Activated CD4-positive, alpha-beta memory T cell treated with anti-CD3 and anti-CD28 coated beads, Interleukin-2, amount 10 ng/mL, durations not matched to agents 7 days and 5 days (primary cell): ENCODE results near the gene TNFRSF6B. TPM values are rescaled to one million over a fixed set of nuclear protein-coding genes. Genes with fewer than 3 reads are reported as not detected.
A peak's percentile ranks its signal among the peaks of the same experiment; 100 is the strongest.

ENCODE experiments used
- CTCF ChIA-PET: fragments of 350-600 bp; sonication (Branson Sonifier 250); formaldehyde crosslinking; loops from one replicate; lab custom pipeline; 2021; ENCODE audit warnings: antibody characterized with exemption, inconsistent platforms; lab: Charles Lee
- POLR2A ChIA-PET: fragments of 350-600 bp; sonication (Branson Sonifier 250); formaldehyde crosslinking; loops from one replicate; lab custom pipeline; 2021; ENCODE audit warnings: antibody characterized with exemption; lab: Charles Lee
- DNase-seq: peaks from one replicate; pipeline ENCODE4 v3.0.0-alpha.2; 2020
- H3K27ac Mint-ChIP-seq: one replicate; pipeline ENCODE4 v1.8.0; 2021; ENCODE audit warnings: mild to moderate bottlenecking, mixed read lengths
- H3K27me3 Mint-ChIP-seq: one replicate; pipeline ENCODE4 v1.8.0; 2021; ENCODE audit warnings: mixed read lengths
- H3K36me3 Mint-ChIP-seq: one replicate; pipeline ENCODE4 v1.8.0; 2021; ENCODE audit warnings: low read depth, mixed read lengths
- H3K4me1 Mint-ChIP-seq: one replicate; pipeline ENCODE4 v1.8.0; 2021; ENCODE audit warnings: mixed read lengths
- H3K4me3 Mint-ChIP-seq: one replicate; pipeline ENCODE4 v1.8.0; 2021; ENCODE audit warnings: mild to moderate bottlenecking, mixed read lengths
- H3K9me3 Mint-ChIP-seq: one replicate; pipeline ENCODE4 v1.8.0; 2021; ENCODE audit warnings: mixed read lengths
- total RNA-seq, 2 experiments: library from RNA; stranded (reverse); gene quantifications; one replicate each; pipeline ENCODE4 v1.2.3, GENCODE V29; 2021

TNFRSF6B gene
- total RNA-seq, 2 experiments from 2014 or later = not detected

DNA sequence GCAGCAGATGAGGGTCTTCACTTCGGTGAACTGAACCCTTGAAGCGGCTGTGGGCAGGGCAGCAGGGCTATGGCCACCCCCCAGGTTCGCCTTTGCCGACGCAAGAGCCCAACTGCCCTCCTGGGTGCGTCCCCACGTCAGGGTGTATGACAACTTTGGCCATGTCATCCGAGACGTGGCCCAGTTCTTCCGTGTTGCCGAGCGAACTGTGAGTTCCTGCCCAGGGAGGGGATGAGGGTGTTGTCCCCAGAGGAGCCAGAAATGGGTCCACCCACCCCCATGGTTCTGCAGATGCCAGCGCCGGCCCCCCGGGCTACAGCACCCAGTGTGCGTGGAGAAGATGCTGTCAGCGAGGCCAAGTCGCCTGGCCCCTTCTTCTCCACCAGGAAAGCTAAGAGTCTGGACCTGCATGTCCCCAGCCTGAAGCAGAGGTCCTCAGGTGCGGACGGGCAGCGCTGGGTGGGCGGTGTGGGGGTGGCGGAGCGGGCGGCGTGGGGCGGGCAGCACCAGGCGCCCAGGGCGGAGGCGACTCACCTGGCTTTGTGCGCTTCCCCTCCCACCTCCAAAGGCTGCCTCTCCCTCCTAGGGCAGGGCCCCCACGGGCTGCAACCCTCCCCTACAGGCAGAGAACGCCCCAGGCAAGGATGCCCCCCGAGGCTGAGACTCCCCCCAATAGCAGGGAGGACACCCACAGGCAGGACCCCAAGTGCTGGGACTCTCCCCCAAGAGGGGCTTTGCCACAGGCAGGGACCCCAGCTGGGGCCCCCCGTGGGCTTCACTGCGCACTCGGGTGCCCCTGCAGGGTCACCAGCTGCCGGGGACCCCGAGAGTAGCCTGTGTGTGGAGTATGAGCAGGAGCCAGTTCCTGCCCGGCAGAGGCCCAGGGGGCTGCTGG lies 6.2 kb upstream of the TNFRSF6B start:
- H3K4me3 Mint-ChIP-seq = no peak overlapping the region
- ChIA-PET POLR2A (no interaction called here), CTCF (interaction anchor here (0.6 kb wide), 1 partner anchor 13 kb away, joined by 3 read pairs; no protein-coding TSS in a partner anchor)
- DNase-seq = no peak
- no peaks in the 10 kb centered on the region for H3K27me3 Mint-ChIP-seq
- H3K9me3 Mint-ChIP-seq = no peaks in the 10 kb centered on the region
- H3K4me1 Mint-ChIP-seq = peaks cover 6% of the 10 kb centered on the region
- no peak overlapping the region for H3K27ac Mint-ChIP-seq
- peaks cover 11% of the 10 kb centered on the region for H3K36me3 Mint-ChIP-seq

DNA sequence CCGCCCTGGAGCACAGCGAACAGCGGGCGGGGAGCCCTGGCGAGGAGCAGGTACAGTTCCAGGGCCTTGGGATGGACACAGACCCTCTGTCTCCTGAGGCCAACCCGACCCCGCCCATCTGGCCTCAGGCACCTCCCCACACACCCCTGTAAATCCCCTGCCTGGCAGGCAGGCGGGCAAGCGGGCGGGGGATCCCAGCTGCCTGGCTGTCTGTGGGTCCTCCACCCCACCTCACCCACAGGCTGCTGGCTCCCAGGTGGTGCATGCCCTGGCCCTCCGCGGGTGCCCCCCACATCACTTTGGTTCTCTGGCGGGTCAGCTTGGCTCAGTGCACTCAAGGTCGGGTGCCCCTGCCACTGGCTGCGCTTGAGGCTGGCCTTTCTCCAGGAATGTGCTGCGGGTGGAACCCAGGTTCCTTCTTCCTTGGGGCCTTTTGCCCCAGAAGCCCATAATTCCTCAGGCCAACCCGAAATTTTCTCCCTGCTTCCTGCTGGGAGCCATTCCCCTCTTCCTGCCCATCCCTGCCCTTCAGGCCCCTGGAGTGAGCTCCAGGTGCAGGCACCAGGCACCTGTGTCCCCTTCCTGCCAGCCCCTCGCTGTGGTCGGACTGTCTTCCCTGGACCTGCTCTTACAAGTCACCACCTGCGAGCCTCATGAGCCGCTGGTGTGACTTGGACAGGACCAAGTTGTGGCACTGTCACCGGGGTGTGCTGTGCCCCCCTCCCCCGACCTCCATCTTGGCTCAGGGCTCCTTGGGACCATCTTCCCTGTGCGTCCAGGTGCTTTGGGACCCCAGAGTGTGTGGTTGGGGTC lies 5.3 kb upstream of the TNFRSF6B start:
- no peak for DNase-seq
- ChIA-PET CTCF (no interaction called here), POLR2A (no interaction called here)
- peaks cover 6% of the 10 kb centered on the region for H3K4me1 Mint-ChIP-seq
- peaks cover 11% of the 10 kb centered on the region for H3K36me3 Mint-ChIP-seq
- H3K4me3 Mint-ChIP-seq = no peak overlapping the region
- H3K27ac Mint-ChIP-seq = no peak overlapping the region
- H3K9me3 Mint-ChIP-seq = no peaks in the 10 kb centered on the region
- no peaks in the 10 kb centered on the region for H3K27me3 Mint-ChIP-seq

DNA sequence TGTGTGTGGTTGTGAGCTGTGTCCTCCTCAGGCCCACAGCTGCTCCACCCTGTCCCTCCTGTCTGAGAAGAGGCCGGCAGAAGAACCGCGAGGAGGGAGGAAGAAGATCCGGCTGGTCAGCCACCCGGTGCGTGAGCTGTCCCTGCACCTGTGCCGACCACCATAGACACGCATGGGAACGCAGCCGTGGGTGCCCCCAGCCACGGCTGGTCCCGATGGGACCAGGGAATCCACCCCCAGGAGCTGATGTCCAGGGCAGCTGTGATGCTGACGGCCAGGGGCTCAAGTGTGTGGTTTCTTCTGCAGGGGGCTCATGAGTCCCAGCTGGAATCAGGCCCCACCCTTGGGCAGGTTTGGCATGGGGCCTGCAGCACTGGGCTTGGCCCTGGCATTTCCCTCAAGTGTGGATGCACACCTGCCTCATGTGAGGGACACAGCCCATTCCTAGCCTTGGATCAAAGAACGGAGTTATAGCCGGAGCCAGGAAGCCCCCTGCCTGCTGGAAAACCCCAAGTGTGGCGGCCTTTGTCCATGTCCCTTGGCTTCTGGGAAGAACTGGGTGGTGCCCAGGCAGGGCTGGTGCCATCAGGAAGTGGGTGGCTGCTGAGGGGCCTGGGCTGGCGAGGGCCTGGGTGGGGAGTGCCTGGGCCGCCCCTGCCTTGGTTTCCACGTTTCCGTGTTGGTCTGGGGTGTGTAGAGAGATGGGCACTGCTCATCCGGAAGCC lies 4.6 kb upstream of the TNFRSF6B start:
- no peak overlapping the region for H3K4me3 Mint-ChIP-seq
- POLR2A ChIA-PET = no interaction called here
- H3K36me3 Mint-ChIP-seq = peaks cover 11% of the 10 kb centered on the region
- CTCF ChIA-PET = no interaction called here
- H3K27ac Mint-ChIP-seq = no peak overlapping the region
- H3K9me3 Mint-ChIP-seq = no peaks in the 10 kb centered on the region
- no peak for DNase-seq
- no peaks in the 10 kb centered on the region for H3K27me3 Mint-ChIP-seq
- H3K4me1 Mint-ChIP-seq = peaks cover 3% of the 10 kb centered on the region

DNA sequence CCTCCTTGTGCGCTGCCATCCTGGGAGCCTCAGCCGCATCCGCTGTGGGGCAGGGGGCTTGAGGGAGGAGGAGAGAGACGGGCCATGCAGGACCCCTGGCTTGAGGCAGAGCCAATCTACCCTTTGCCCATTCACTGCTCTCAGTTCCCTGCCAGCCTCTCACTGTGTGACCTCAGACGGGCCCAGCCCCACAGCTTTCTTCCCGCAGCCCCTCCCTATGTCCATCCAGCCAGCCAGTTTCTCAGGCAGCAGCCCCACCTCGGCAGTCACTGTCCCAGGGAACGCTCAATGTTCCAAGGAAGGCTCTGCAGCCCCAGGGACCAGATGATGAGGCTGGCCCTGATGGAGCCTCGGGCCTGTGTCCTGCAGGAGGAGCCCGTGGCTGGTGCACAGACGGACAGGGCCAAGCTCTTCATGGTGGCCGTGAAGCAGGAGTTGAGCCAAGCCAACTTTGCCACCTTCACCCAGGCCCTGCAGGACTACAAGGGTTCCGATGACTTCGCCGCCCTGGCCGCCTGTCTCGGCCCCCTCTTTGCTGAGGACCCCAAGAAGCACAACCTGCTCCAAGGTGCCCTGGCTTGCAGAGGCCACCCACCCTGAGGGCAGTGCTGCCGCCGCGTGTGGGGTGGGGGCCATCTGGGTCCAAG lies 3.9 kb upstream of the TNFRSF6B start:
- Mint-ChIP-seq H3K4me1 (peaks cover 4% of the 10 kb centered on the region), H3K27ac (peak overlapping the region; percentile 42), H3K27me3 (no peaks in the 10 kb centered on the region), H3K9me3 (no peaks in the 10 kb centered on the region), H3K36me3 (peaks cover 11% of the 10 kb centered on the region), H3K4me3 (no peak overlapping the region)
- ChIA-PET POLR2A (no interaction called here), CTCF (no interaction called here)
- no peak for DNase-seq

DNA sequence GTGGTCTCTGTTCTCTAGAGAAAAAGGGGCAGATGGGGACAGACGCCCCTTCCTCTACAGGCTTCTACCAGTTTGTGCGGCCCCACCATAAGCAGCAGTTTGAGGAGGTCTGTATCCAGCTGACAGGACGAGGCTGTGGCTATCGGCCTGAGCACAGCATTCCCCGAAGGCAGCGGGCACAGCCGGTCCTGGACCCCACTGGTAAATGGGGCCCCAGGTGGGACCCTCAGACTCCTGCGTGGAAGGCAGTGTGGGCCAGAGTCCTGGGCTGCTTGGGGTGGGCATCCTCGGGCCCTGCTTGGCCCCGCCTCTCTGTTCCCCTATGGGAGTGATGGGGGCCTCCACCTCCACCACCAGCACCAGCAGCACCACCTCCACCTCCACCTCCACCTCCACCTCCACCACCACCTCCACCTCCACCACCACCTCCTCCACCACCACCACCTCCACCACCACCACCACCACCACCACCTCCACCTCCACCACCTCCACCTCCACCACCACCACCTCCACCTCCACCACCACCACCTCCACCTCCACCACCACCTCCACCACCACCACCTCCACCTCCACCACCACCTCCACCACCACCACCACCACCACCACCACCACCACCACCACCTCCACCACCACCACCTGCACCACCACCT lies 3.2 kb upstream of the TNFRSF6B start:
- no peak overlapping the region for H3K4me3 Mint-ChIP-seq
- POLR2A ChIA-PET = no interaction called here
- no peak overlapping the region for H3K27ac Mint-ChIP-seq

DNA sequence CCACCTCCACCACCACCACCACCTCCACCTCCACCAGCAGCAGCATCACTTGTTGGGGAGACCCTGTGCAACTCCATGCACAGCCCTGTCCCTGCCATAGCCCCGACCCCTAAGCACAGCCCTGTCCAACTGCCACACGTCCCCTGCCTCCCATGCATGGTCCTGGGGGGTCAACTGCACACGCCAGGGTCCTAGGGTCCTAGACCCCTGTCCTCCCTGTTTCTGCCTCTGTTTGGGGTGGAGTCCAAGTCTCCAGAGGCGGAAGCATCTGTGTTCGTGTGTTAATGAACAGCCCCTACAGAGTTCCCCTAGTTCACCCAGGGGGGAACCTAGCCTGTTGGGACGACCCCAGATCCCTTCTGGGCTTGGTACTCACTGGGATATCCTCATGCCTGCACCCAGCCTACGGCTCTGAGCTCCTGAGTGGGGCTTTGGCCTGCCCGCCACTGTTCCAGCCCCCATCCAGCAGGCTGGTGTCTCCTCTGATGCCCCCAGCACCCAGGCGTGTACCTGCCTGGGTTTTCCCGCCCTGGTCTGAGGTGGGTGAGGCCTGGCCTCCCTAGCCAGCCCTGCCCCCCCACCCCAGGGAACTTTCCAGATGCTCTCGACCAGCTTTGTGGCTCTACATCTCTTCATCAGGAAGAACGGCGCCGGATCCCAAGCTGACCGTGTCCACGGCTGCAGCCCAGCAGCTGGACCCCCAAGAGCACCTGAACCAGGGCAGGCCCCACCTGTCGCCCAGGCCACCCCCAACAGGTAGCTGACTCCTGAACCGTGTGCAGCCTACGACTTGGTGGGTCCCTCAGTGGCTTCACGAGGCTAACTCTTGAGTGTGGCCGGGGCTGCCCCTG lies 2.5 kb upstream of the TNFRSF6B start:
- Mint-ChIP-seq H3K36me3 (peaks cover 11% of the 10 kb centered on the region), H3K27ac (peak overlapping the region; percentile 65), H3K4me1 (peaks cover 8% of the 10 kb centered on the region), H3K27me3 (no peaks in the 10 kb centered on the region), H3K9me3 (no peaks in the 10 kb centered on the region), H3K4me3 (peak overlapping the region; percentile 44)
- POLR2A ChIA-PET = no interaction called here
- CTCF ChIA-PET = no interaction called here
- DNase-seq = no peak

More for the DNA sequence above, 3.2 kb upstream of the TNFRSF6B start:
- no peak for DNase-seq
- H3K27me3 Mint-ChIP-seq = no peaks in the 10 kb centered on the region
- no peaks in the 10 kb centered on the region for H3K9me3 Mint-ChIP-seq
- peaks cover 4% of the 10 kb centered on the region for H3K4me1 Mint-ChIP-seq
- CTCF ChIA-PET = no interaction called here
- H3K36me3 Mint-ChIP-seq = peaks cover 11% of the 10 kb centered on the region

DNA sequence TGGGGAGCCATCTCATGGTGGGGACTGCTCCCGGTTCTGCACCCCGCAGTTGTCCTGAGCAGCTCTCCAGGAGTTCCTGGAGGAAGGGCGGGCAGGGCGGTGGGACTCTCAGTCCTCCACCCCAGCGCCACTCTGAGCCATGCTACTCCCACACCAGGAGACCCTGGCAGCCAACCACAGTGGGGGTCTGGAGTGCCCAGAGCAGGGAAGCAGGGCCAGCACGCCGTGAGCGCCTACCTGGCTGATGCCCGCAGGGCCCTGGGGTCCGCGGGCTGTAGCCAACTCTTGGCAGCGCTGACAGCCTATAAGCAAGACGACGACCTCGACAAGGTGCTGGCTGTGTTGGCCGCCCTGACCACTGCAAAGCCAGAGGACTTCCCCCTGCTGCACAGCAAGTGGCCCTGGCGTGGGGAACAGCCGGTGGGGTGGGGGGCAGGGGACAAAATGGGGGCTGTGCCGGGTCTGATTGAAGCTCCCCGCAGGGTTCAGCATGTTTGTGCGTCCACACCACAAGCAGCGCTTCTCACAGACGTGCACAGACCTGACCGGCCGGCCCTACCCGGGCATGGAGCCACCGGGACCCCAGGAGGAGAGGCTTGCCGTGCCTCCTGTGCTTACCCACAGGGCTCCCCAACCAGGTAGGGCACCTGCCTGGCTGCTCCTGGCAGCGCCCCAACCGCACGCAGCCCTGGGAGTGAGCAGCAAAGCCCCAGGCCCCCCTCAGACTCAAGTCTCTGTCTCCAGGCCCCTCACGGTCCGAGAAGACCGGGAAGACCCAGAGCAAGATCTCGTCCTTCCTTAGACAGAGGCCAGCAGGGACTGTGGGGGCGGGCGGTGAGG lies 1.6 kb upstream of the TNFRSF6B start:
- H3K27ac Mint-ChIP-seq = no peak overlapping the region
- H3K4me3 Mint-ChIP-seq = no peak overlapping the region
- H3K9me3 Mint-ChIP-seq = no peaks in the 10 kb centered on the region
- DNase-seq = no peak
- CTCF ChIA-PET = no interaction called here
- peaks cover 14% of the 10 kb centered on the region for H3K4me1 Mint-ChIP-seq
- POLR2A ChIA-PET = no interaction called here
- peaks cover 11% of the 10 kb centered on the region for H3K36me3 Mint-ChIP-seq
- H3K27me3 Mint-ChIP-seq = no peaks in the 10 kb centered on the region

DNA sequence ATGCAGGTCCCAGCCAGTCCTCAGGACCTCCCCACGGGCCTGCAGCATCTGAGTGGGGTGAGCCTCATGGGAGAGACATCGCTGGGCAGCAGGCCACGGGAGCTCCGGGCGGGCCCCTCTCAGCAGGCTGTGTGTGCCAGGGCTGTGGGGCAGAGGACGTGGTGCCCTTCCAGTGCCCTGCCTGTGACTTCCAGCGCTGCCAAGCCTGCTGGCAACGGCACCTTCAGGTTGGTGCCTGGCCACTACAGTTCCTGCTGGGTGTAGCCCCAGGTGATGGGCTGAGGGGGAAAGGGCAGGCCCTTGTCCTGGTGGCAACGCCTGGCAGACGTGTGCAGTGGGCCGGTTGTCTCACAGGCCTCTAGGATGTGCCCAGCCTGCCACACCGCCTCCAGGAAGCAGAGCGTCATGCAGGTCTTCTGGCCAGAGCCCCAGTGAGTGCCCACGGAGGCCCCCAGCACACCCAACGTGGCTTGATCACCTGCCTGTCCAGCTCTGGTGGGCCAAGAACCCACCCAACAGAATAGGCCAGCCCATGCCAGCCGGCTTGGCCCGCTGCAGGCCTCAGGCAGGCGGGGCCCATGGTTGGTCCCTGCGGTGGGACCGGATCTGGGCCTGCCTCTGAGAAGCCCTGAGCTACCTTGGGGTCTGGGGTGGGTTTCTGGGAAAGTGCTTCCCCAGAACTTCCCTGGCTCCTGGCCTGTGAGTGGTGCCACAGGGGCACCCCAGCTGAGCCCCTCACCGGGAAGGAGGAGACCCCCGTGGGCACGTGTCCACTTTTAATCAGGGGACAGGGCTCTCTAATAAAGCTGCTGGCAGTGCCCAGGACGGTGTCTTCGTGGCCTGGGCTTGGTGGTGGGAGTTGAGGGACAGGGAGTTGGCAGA lies 787 bp upstream of the TNFRSF6B start:
- H3K9me3 Mint-ChIP-seq = no peaks in the 10 kb centered on the region
- no peaks in the 10 kb centered on the region for H3K27me3 Mint-ChIP-seq
- H3K4me1 Mint-ChIP-seq = peaks cover 19% of the 10 kb centered on the region
- no peak overlapping the region for H3K4me3 Mint-ChIP-seq
- no peak for DNase-seq
- ChIA-PET CTCF (interaction anchor here (1.4 kb wide), 1 partner anchor 12 kb away, joined by 3 read pairs; the partner anchor contains the start of genes ARFRP1 and ZGPAT), POLR2A (interaction anchor here (1.6 to 3.7 kb wide), 3 partner anchors 13 to 158 kb away, joined by 3 to 13 read pairs (median 9); partner anchors contain the start of genes ARFRP1, LIME1, PTK6 and ZGPAT)
- peaks cover 11% of the 10 kb centered on the region for H3K36me3 Mint-ChIP-seq
- no peak overlapping the region for H3K27ac Mint-ChIP-seq

DNA sequence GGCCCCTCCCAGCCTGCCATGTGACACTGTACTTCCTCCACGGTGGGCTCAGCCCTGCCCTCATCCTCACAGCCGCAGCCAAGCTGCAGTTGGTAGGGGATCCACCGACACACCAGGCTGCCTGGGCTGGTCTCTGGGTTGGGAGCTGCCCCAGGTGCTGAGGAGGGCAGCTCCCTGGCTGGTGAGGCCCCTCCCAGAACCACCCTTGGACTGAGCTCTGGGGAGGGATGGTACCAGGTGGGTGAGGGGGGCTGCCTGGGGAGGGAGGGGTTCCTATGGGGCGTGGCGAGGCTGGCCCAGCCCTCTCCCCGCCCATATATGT lies 185 bp upstream of the TNFRSF6B start:
- no peaks in the 10 kb centered on the region for H3K9me3 Mint-ChIP-seq
- H3K27ac Mint-ChIP-seq = no peak overlapping the region
- peaks cover 11% of the 10 kb centered on the region for H3K36me3 Mint-ChIP-seq
- CTCF ChIA-PET = interaction anchor here (1.4 kb wide), 1 partner anchor 12 kb away, joined by 3 read pairs; the partner anchor contains the start of genes ARFRP1 and ZGPAT
- POLR2A ChIA-PET = interaction anchor here (1.6 to 3.7 kb wide), 4 partner anchors 12 to 159 kb away, joined by 3 to 13 read pairs (median 6); partner anchors contain the start of genes ARFRP1, LIME1, PTK6 and SLC2A4RG
- no peak for DNase-seq
- H3K4me3 Mint-ChIP-seq = no peak overlapping the region
- H3K4me1 Mint-ChIP-seq = peaks cover 23% of the 10 kb centered on the region
- no peaks in the 10 kb centered on the region for H3K27me3 Mint-ChIP-seq

DNA sequence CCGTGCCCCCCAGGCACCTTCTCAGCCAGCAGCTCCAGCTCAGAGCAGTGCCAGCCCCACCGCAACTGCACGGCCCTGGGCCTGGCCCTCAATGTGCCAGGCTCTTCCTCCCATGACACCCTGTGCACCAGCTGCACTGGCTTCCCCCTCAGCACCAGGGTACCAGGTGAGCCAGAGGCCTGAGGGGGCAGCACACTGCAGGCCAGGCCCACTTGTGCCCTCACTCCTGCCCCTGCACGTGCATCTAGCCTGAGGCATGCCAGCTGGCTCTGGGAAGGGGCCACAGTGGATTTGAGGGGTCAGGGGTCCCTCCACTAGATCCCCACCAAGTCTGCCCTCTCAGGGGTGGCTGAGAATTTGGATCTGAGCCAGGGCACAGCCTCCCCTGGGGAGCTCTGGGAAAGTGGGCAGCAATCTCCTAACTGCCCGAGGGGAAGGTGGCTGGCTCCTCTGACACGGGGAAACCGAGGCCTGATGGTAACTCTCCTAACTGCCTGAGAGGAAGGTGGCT lies 960 bp downstream of the TNFRSF6B start:
- Mint-ChIP-seq H3K9me3 (no peaks in the 10 kb centered on the region), H3K27ac (no peak overlapping the region), H3K4me1 (peaks cover 33% of the 10 kb centered on the region), H3K27me3 (no peaks in the 10 kb centered on the region), H3K36me3 (peaks cover 8% of the 10 kb centered on the region), H3K4me3 (no peak overlapping the region)
- no peak for DNase-seq
- CTCF ChIA-PET = no interaction called here
- POLR2A ChIA-PET = interaction anchor here (0.8 to 3.7 kb wide), 8 partner anchors 11 to 160 kb away, joined by 3 to 13 read pairs (median 4); partner anchors contain the start of genes ARFRP1, LIME1, PTK6 and SLC2A4RG
